Activated T-helper 1 cell treated with anti-CD3 and anti-CD28 coated beads, Interleukin-2, amount 50 U/mL, for 16 hours (primary cell): ENCODE data around the gene CFAP46.
"Not testable (repeated sequence)": the region's sequence is repeated elsewhere in the genome, so short reads cannot be mapped to it uniquely, and the experiment has no call there.

Experiments
- DNase-seq, 2 donors: peaks; one replicate each; pipeline ENCODE4 v3.0.0-alpha.2; 2020; ENCODE audit warnings: low read depth in 1 of 2, low spot score in 1 of 2

The CFAP46 gene

GRCh38 chr10:132810141-132810806 lies 132.1 kb downstream of the CFAP46 start:
- no peak for DNase-seq

DNA sequence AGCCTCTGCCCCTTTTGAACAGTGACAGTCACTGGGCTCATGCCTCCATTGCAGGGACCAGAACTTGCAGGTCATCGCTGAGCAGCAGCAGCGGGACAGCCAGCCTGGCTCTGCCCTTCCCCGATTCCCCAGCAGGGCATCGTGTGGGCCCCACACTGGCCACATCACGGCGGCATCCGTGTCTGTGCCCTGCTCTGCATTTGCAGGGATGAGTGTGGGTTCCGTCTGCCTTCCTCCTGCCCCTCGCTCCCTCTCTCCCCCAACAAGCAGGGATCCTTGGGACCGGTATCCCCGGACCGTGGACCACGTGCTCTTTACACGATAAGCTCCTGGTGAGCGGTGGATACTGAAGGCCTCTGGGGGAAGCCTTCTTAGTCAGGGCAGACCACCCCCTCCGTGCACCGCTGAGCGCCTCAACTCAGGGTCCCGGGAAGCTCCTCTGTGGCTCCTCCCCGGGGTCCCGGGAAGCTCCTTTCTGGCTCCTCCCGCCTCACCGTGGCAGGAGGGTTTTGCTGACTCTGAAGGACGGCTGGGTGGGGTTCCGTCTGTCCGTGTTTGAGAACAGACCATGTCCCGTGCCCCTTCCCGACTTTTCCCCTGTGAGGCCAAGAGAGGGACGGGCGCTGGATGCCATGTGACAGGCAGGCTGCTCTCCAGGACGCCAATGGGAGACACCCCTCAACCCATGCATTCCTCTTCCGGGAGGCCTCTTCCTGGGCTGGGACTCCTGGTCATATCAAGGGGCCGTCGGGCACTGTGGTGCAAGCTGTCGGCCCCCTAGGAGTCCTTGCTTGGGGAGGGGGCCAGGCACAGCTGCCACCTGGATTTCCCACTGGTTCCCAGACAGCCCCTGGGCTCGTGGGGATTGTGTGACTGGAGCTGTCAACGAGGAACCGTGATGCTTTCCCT lies 132.9 kb downstream of the CFAP46 start:
- DNase-seq: no peak

GRCh38 chr10:132808383-132809231 lies 133.8 kb downstream of the CFAP46 start:
- DNase-seq: no peak

- no peak for DNase-seq
Observed at GRCh38 chr10:132807621-132808049, 134.7 kb downstream of the CFAP46 start.

DNA sequence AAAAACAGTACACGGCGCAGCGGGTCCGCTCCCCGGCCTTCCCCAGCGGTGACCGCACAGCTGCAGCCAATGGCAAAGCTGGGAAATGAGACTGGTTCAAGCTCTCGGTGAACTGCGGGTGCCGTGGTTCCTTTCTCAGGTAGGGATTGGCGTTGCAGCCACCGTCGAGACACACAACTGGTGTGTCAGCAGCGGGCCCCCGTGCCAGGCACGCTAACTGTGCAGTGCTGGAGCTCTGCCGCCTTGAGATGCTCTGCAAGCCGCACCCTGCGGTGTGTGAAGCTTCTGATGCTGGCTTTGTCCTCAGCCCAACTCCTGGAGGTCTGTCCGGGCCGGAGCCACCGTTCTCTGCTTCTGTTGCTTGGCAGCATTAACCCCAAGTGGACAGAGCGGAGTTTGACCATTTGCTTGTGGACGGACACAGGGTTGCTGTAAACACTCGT lies 135.8 kb downstream of the CFAP46 start:
- DNase-seq: no peak

DNA sequence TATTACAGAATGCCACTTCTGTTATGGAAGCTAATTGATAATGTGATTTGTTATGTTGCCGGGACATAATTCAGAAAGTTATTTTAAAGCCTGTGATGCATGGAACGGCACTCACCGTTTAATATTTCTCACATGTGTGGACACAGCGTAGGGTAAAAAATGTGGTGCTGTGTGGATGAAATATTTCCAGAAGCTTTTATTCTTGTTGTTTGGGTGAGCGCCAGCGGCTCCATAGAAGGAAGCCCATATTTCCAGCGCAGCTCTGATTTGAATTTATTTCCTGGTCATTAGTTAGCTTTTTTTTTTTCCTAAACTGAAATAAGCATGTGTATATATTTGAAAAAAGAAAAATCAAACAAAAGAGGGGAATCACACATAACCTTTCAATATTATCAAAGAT lies 136.3 kb downstream of the CFAP46 start:
- DNase-seq: no peak

DNA sequence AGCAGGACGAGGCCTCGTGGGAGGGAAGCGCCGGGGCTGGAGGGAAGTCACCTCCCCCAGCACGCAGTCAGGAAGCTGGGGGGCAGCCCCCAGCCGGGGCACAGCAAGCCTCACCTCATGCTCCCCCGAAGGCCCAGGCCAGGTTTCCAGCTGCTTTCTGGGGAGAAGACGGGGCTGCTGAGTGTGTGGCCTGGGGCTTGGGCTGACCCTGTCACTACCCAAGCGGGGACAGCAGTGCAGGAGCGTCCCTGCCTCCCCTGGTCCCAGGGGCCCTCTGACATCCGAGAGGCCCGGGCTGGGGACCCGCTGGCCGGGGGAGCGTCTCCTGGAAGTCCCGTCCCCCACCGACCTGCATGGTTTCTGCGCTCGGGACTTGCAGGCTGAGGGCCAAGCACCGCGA lies 136.8 kb downstream of the CFAP46 start:
- no peak for DNase-seq

DNA sequence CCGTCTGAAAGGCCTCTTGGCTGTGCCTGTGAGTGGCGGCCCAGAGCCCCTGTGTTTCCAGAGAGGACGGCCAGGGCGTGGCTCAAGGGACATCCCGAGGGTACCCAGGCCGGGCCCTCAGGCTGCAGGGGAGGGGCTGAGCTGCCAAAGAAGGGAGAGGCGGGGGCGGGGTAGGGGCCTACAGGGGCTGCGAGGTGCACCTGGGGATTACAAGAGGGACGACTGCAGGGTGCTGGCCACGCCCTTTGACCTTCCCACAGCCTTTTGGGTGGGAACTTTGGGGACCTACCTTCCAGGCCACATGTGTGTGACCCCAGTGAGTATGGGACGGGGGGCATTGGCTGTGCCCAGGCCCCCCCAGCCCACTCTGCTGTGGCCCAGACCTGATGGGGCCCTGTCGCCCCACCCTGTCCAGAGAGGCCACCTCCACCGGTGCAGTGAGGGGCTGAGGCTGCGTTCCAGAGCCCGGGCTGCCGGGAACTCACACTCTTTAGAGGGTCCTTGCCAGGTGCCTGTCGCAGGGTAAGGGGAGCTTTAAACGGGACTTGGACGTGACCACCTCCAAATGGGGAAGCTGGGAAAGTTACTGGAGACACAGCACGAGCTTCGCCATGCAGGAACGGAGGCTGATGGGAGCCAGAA lies 137.5 kb downstream of the CFAP46 start:
- DNase-seq: no peak

GRCh38 chr10:132804287-132804686 lies 138.1 kb downstream of the CFAP46 start:
- DNase-seq: no peak

GRCh38 chr10:132803416-132804210 lies 138.8 kb downstream of the CFAP46 start:
- no peak for DNase-seq

- DNase-seq: no peak
Observed at GRCh38 chr10:132802694-132803320, 139.6 kb downstream of the CFAP46 start.

DNA sequence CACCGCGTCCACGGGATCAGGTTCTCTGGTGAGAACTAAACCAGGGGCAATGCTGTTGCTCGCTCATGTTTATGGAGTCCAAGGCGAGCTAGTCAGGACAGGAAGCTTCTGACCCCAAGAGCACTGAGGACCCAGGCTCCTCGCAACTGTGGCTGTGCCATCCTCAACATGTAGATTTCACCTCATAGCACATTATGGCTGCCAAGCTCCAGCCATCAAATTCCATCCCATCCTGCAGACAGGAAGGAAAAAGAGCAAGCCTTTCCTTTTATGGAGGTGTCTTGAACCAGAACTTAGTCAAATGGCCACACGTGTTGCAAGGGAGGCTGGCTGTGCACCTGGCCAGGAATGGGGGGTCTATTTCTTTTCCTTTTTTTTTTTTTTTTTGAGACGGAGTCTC lies 140.3 kb downstream of the CFAP46 start:
- DNase-seq: no peak

GRCh38 chr10:132799865-132800264 lies 142.5 kb downstream of the CFAP46 start:
- no peak for DNase-seq

GRCh38 chr10:132798876-132799275 lies 143.5 kb downstream of the CFAP46 start:
- no peak for DNase-seq

GRCh38 chr10:132798403-132798802 lies 144.0 kb downstream of the CFAP46 start:
- no peak for DNase-seq

DNA sequence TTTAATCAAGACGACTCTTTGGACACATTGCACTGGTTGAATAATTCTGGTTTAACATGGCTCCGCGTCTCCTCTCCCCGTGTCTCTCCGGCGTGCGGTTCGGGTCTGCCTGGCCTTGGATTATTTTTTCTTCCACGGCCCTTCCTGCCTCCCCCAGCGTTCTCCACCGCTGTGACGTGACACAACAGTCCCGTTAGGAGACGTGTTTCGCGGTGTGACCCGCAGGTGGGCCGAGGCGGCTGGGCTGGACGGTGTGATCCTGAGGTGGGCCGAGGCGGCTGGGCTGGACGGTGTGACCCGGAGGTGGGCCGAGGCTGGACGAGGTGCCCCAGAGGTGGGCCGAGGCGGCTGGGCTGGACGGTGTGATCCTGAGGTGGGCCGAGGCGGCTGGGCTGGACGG lies 144.4 kb downstream of the CFAP46 start:
- DNase-seq: not testable (repeated sequence)

DNA sequence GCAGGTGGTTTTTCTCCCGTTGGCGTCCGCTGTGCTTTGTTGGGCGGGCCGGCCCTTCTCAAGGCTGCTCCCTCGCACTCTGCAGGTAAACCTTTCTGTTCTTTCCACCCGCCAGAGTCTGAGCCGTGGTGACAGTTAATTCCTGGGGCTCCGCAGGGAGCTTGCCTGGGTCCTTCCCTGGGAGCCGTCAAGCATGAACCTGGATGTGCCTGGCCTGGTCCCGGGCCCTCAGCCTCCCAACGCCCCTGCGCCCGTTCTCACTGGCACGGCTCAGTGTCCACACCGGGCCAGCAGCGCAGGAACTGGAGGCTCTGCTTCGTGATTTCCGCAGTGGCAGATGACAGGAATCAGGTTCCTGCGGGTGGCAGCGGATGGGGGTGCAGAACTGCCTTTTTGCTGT lies 145.5 kb downstream of the CFAP46 start:
- no peak for DNase-seq

GRCh38 chr10:132793871-132794849 lies 148.2 kb downstream of the CFAP46 start:
- no peak for DNase-seq
